Heart left ventricle (tissue), 16 donors: ENCODE data around the gene SLC25A33. TPM values are rescaled to one million over a fixed set of nuclear protein-coding genes. Genes with fewer than 3 reads are reported as not detected.

Experiments used
- ATAC-seq, 4 donors: fragments of 200-7000 bp; cut with Tn5 transposase; one replicate each; pipeline ENCODE4 v1.9.1; 2020 to 2022; ENCODE audit warnings: moderate library complexity in 4 of 4, mild to moderate bottlenecking in 3 of 4, moderate number of reproducible peaks in 1 of 4
- DNase-seq, 5 donors: peaks; one replicate each; pipeline ENCODE4 v3.0.0-alpha.2; 2020
- H3K27ac ChIP-seq, 12 donors: fragments of 200-600 bp; sonication (generic) in 4 of 12; one replicate each; pipeline versions ENCODE4 v1.5.0 to v1.8.0; 2016 to 2022; ENCODE audit warnings: mild to moderate bottlenecking in 2 of 12
- H3K27me3 ChIP-seq, 9 donors: fragments of 200-600 bp; sonication (generic) in 2 of 9; one replicate each; pipeline versions ENCODE4 v1.5.1 to v1.8.0; 2016 to 2022; ENCODE audit warnings: mild to moderate bottlenecking in 3 of 9
- H3K36me3 ChIP-seq, 9 donors: fragments of 200-600 bp; sonication (generic) in 2 of 9; one replicate each; pipeline versions ENCODE4 v1.5.0 to v1.8.0; 2018 to 2022; ENCODE audit warnings: mild to moderate bottlenecking in 2 of 9
- H3K4me1 ChIP-seq, 12 donors: fragments of 200-600 bp; sonication (generic) in 4 of 12; one replicate each; pipeline versions ENCODE4 v1.5.0 to v1.8.0; 2016 to 2022; ENCODE audit warnings: mild to moderate bottlenecking in 3 of 12
- H3K4me3 ChIP-seq, 12 donors: fragments of 200-600 bp; sonication (generic) in 4 of 12; one replicate each; pipeline versions ENCODE4 v1.5.0 to v1.8.0; 2017 to 2022; ENCODE audit warnings: mild to moderate bottlenecking in 9 of 12, moderate library complexity in 4 of 12
- H3K9me3 ChIP-seq, 12 donors: fragments of 200-600 bp; sonication (generic) in 4 of 12; one replicate each; pipeline versions ENCODE4 v1.5.0 to v1.8.0; 2016 to 2022; ENCODE audit warnings: mild to moderate bottlenecking in 1 of 12
- POLR2A ChIP-seq, 2 donors: fragments of 450-650 bp; IDR thresholded peaks; one replicate each; pipeline ENCODE4 v1.6.1; 2017; ENCODE audit warnings: antibody characterized with exemption in 2 of 2, mild to moderate bottlenecking in 2 of 2, moderate library complexity in 2 of 2
- WGBS, 4 donors: extraction: QIAGEN DNeasy Blood & Tissue Kit in 2 of 4; methylation state at CpG; one replicate each; pipeline versions ENCODE4 v1.1.5 to v1.1.7; 2013 to 2018; 5-methylcytosine and 5-hydroxymethylcytosine counted together
- intact Hi-C, 10 donors: fragments of 100-400 bp; cut with DNase I; formaldehyde crosslinking; loops; one replicate each; pipeline versions ENCODE4 v1.11.1 to v1.14.2; 2022
- polyA plus RNA-seq, 2 donors: library from polyadenylated mRNA; stranded (reverse); fragments of 200-250 nt; gene quantifications; one replicate each; pipeline ENCODE4 v1.2.3, GENCODE V29; 2013
- total RNA-seq, 9 donors: library from RNA; depleted of rRNA in 2 of 9; stranded (reverse); fragments of >200 nt in 2 of 9; fragmentation: NEBNext Ultra II Directional in 3 of 9; extraction: Animal tissue kit (Norgen Biotek cat#: 25700) in 3 of 9; gene quantifications; one replicate each; pipeline versions ENCODE4 v1.1.0 to v1.2.4, GENCODE V29; 2016 to 2023
- TF ChIP-seq, protein P1 (sequence below), 12 donors: fragments of 200-600 bp; sonication (generic) in 4 of 12; IDR thresholded peaks; one replicate each; pipeline versions ENCODE4 v1.5.0 to v1.8.0; 2018 to 2022; ENCODE audit warnings: antibody characterized with exemption in 12 of 12, mild to moderate bottlenecking in 5 of 12
- donor health status: ischemic (EF 13 %, LVEDD 7.1; RV severe dilation, severe dysfunction).
- donor health status: healthy with polysubstance abuse.
- donor health status: DM: no; HTN: yes; CAD: no.
- donor health status: DM: no; HTN: no; CAD: no.
- donor health status: ischemic (EF 25% LVEDD 6.9; RV normal size, moderate dysfunction).
- donor health status: ischemic (EF 25% LVEDD 5.7; RV mildly dilated, moderate dysfunction).
- donor health status: healthy.
- donor health status: DM: yes; HTN: yes; CAD: no.
- donor health status: ischemic (EF 35%, LVEDD 5.7; RV mildly dilated, moderate dysfunction).
- donor health status: nonischemic (EF 11% LVEDD 7.7; RV severe dilation, severe dysfunction).
- donor health status: DM: yes; HTN: yes; CAD: no.
- donor health status: PGD.
- donor health status: ischemic (EF 29% LVEDD 5.4; RV normal size, mild dysfunction).
- donor health status: nonischemic (EF 23%, LVEDD 6.1; RV moderate dilation, normal function).

Gene SLC25A33
- total and polyA plus RNA-seq, 11 donors = 2.8 to 9.7 (median 4.5) TPM

- TF ChIP-seq, protein P1, sequence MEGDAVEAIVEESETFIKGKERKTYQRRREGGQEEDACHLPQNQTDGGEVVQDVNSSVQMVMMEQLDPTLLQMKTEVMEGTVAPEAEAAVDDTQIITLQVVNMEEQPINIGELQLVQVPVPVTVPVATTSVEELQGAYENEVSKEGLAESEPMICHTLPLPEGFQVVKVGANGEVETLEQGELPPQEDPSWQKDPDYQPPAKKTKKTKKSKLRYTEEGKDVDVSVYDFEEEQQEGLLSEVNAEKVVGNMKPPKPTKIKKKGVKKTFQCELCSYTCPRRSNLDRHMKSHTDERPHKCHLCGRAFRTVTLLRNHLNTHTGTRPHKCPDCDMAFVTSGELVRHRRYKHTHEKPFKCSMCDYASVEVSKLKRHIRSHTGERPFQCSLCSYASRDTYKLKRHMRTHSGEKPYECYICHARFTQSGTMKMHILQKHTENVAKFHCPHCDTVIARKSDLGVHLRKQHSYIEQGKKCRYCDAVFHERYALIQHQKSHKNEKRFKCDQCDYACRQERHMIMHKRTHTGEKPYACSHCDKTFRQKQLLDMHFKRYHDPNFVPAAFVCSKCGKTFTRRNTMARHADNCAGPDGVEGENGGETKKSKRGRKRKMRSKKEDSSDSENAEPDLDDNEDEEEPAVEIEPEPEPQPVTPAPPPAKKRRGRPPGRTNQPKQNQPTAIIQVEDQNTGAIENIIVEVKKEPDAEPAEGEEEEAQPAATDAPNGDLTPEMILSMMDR (IDR thresholded peaks at IDR 0.05) = no peak
- TF ChIP-seq POLR2A (IDR thresholded peaks at IDR 0.05) = no peak
- DNase-seq (no peak), ATAC-seq (no peak)
- intact Hi-C loops = no loop called here
- WGBS, 4 donors = 94 to 100% (median 97%) methylated on average over 1 of the region's 1 CpG
- Histone ChIP-seq H3K27ac (peak overlapping the region in 1 of 12 donors; percentile 83), H3K4me3 (no peak overlapping the region), H3K27me3 (no peaks in the 10 kb centered on the region), H3K4me1 (peaks cover 0 to 39% (median 7%) of the 10 kb centered on the region in 12 donors), H3K36me3 (peaks cover 0 to 31% (median 15%) of the 10 kb centered on the region in 9 donors), H3K9me3 (no peaks in the 10 kb centered on the region)
Measured at GRCh38 chr1:9551984-9552383, 12.7 kb downstream of the SLC25A33 start.

DNA sequence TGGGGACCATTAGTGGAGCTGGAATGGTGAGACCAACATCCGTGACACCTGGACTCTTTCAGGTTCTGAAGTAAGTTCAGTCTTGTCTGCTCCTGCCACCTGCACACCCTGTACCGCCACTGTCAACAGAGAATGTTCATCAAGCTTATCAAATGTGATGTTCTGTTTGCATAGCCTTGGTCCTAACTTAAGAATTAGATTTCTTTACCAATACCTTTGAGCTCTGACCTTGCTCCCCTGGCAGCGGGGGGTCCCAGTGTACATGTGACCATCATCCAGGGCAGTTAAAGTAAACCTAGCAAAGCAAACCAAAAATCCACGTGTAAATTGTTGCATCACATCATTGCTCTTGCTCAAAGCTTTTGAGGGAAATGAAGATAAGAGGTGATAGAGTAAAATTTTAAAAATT lies 14.5 kb downstream of the SLC25A33 start:
- H3K4me1 ChIP-seq = peaks cover 0 to 37% (median 9%) of the 10 kb centered on the region in 12 donors
- DNase-seq = no peak
- no peaks in the 10 kb centered on the region for H3K27me3 ChIP-seq
- no peaks in the 10 kb centered on the region for H3K9me3 ChIP-seq
- 91 to 95% (median 92%) methylated on average over 4 of the region's 4 CpGs for WGBS, 4 donors
- H3K27ac ChIP-seq = no peak overlapping the region
- intact Hi-C loops = no loop called here
- ATAC-seq = no peak
- TF ChIP-seq POLR2A (IDR thresholded peaks at IDR 0.05) = no peak
- TF ChIP-seq, protein P1 (IDR thresholded peaks at IDR 0.05) = no peak
- H3K4me3 ChIP-seq = no peak overlapping the region
- peaks cover 0 to 43% (median 22%) of the 10 kb centered on the region in 9 donors for H3K36me3 ChIP-seq

DNA sequence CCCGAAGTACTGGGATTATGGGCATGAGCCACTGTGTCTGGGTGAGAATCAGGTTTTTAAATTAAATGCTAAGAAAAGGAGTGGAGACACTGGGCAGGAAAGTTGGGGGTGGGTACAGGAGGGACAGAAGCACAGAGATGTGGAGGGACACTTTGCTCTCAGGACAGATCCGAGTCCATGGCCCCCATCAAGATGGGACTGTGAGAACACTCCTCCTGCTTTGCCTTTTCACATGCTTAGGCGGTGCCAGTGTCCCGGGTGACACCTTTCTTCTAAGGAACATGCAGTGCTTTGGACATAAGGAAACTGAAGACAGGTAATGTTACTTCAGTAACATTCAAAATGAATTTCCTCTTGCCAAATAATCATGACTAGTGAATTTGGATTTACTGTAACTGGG lies 16.7 kb downstream of the SLC25A33 start:
- Histone ChIP-seq H3K4me3 (peak overlapping the region in 4 of 12 donors; percentile 11 to 42 (median 24)), H3K4me1 (peaks cover 0 to 45% (median 21%) of the 10 kb centered on the region in 12 donors), H3K27ac (peak overlapping the region; percentile 69 to 94 (median 82)), H3K9me3 (no peaks in the 10 kb centered on the region), H3K36me3 (peaks cover 0 to 44% (median 22%) of the 10 kb centered on the region in 9 donors), H3K27me3 (no peaks in the 10 kb centered on the region)
- peak in 3 of 4 donors; percentile 27 to 44 (median 40) for ATAC-seq
- 68 to 87% (median 77%) methylated on average over 4 of the region's 4 CpGs for WGBS, 4 donors
- no peak for TF ChIP-seq POLR2A (IDR thresholded peaks at IDR 0.05)
- TF ChIP-seq, protein P1 (IDR thresholded peaks at IDR 0.05) = no peak
- no peak for DNase-seq
- intact Hi-C loops = loop anchor here in 2 of 10 donors (1.0 kb wide), 1 partner anchor 32 kb away; the partner anchor contains the start of gene TMEM201 (in 2 of the 2)

DNA sequence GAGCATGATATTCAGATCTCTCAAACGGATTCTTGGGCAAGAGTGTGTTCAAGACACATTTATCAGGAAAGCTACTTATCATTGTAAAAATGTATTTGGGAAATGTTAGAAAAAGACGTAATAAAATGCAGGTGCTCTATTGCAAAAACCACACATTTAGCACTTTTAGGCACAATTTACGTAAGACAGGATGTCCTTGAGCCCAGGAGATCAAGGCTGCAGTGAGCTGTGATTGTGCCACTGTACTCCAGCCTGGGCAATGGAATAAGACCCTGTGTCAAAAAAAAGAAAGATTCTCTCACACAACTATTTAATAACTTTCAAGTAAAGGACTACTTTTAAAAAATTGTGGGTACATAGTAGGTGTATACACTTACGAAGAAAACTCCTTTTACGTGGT lies 18.4 kb downstream of the SLC25A33 start:
- DNase-seq = no peak
- intact Hi-C loops = no loop called here
- no peak for TF ChIP-seq POLR2A (IDR thresholded peaks at IDR 0.05)
- TF ChIP-seq, protein P1 (IDR thresholded peaks at IDR 0.05) = no peak
- no peak overlapping the region for H3K4me3 ChIP-seq
- H3K4me1 ChIP-seq = peaks cover 3 to 50% (median 32%) of the 10 kb centered on the region in 12 donors
- H3K9me3 ChIP-seq = no peaks in the 10 kb centered on the region
- H3K27ac ChIP-seq = peak overlapping the region in 3 of 12 donors; percentile 55 to 76 (median 66)
- peaks cover 0 to 44% (median 22%) of the 10 kb centered on the region in 9 donors for H3K36me3 ChIP-seq
- ATAC-seq = no peak
- H3K27me3 ChIP-seq = no peaks in the 10 kb centered on the region
- 89 to 95% (median 92%) methylated on average over 5 of the region's 5 CpGs for WGBS, 4 donors
